ENCODE data around the gene POMC.
"Not testable (repeated sequence)": the region's sequence is repeated elsewhere in the genome, so short reads cannot be mapped to it uniquely, and the experiment has no call there.

The POMC gene

DNA sequence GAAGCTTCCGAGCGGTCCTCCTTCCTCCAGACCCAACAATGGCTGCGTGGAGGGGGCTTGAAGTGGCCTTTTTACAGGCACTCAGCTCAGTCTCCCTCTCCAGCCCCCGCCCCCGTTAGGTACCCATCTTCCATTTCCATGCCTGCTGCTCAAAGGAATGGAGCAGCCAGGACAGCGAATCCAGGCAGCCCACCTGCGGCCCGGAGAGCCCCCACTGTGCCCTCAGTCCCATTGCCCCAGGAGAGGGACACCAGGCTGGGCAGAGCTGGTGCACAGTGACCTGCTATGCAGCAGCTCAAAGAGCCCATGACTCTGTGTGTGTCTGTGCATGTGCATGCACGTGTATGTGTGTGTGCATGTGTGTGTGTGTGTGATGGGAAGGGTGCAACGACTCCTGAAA is 10.6 kb upstream of the POMC start:
- H3K4me3 ChIP-seq (ENCODE audit: low read depth, low read length): no peak overlapping the region
- DNase-seq (ENCODE audit: low read depth): no peak

GRCh38 chr2:25177211-25177611 is 8.8 kb upstream of the POMC start:
- no peak for DNase-seq (ENCODE audit: low read depth)
- H3K4me3 ChIP-seq (ENCODE audit: low read depth, low read length): no peak overlapping the region

GRCh38 chr2:25176541-25177181 is 8.3 kb upstream of the POMC start:
- H3K4me3 ChIP-seq (ENCODE audit: low read depth, low read length): no peak overlapping the region
- DNase-seq (ENCODE audit: low read depth): no peak

GRCh38 chr2:25176138-25176537 is 7.8 kb upstream of the POMC start:
- H3K4me3 ChIP-seq (ENCODE audit: low read depth, low read length): no peak overlapping the region
- DNase-seq (ENCODE audit: low read depth): no peak

- no peak overlapping the region for H3K4me3 ChIP-seq (ENCODE audit: low read depth, low read length)
- no peak for DNase-seq (ENCODE audit: low read depth)
Observed at GRCh38 chr2:25174192-25174861, 5.9 kb upstream of the POMC start.

- no peak overlapping the region for H3K4me3 ChIP-seq (ENCODE audit: low read depth, low read length)
- DNase-seq (ENCODE audit: low read depth): no peak
Observed at GRCh38 chr2:25173719-25174118, 5.3 kb upstream of the POMC start.

- no peak for DNase-seq (ENCODE audit: low read depth)
- no peak overlapping the region for H3K4me3 ChIP-seq (ENCODE audit: low read depth, low read length)
Observed at GRCh38 chr2:25170888-25171287, 2.5 kb upstream of the POMC start.

- no peak overlapping the region for H3K4me3 ChIP-seq (ENCODE audit: low read depth, low read length)
- DNase-seq (ENCODE audit: low read depth): no peak
Observed at GRCh38 chr2:25169073-25169470, 692 bp upstream of the POMC start.

DNA sequence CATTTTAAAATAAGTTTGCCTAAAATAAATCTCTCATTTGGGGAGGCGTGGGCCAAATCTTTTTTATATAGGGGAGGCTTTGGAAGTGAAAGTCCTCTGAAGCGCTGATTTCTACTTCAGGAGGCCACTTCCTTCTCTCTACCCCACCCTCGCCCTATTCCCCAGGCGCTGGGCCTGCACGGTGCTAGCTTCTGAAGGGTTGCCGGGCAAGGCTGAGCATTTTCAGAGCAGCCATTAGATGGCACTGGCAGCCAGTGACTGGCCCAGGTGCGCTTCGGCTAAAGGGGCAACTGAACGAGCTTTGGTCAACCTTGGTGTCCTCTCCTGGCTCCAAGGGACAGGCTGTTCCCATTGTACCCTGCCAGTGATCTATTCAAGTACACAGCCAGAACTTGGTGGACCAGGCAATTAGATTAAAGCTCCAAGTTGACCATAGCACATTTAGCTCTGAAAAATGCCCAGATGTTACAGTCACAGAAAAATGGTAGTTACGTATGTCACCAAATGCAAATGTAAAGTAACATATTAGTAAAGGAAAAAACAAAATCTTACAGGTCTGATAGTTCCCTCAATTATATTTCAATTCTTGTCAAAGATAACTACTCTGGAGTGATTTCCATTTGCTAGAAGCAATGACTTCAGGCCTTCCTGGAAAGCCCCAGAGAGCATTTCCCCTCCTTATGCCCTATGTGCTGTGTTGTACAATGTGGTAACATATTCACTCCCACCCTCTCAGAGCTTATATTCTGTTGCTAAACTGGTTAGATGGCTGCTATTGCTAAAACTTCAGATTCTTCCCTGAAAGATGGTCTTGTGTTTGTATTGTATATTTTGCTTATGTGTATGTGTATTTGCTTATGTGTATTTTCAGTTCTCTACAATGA is 2.1 kb downstream of the POMC start:
- DNase-seq (ENCODE audit: low read depth): no peak
- H3K4me3 ChIP-seq (ENCODE audit: low read depth, low read length): no peak overlapping the region

- DNase-seq (ENCODE audit: low read depth): no peak
- H3K4me3 ChIP-seq (ENCODE audit: low read depth, low read length): no peak overlapping the region
Observed at GRCh38 chr2:25164561-25164960, 3.8 kb downstream of the POMC start.

- not testable (repeated sequence) for H3K4me3 ChIP-seq (ENCODE audit: low read depth, low read length); DNase-seq (ENCODE audit: low read depth)
Observed at GRCh38 chr2:25162061-25162460, 6.3 kb downstream of the POMC start.

DNA sequence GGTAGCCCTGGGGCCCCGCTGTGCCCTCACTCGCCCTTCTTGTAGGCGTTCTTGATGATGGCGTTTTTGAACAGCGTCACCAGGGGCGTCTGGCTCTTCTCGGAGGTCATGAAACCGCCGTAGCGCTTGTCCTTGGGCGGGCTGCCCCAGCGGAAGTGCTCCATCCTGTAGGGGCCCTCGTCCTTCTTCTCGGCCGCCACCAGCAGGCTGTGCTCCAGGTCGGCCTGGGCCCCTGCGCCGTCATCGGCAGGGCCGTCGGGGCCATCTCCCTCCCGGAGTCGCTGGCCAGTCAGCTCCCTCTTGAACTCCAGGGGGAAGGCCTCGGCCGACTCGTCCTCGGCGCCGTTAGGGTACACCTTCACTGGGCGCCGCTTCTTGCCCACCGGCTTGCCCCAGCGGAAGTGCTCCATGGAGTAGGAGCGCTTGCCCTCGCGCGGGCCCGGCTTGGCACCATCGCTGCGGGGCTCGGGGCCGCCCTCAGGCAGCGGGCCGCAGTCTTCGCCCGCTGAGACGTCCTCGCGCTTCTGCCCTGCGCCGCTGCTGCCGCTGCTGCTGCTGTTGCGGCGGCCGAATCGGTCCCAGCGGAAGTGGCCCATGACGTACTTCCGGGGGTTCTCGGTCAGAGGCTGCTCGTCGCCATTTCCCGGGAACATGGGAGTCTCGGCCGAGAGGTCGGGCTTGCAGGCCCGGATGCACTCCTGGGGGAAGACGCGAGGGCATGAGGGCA is 7.2 kb downstream of the POMC start:
- no peak for DNase-seq (ENCODE audit: low read depth)
- peak overlapping the region; percentile 17 for H3K4me3 ChIP-seq (ENCODE audit: low read depth, low read length)

DNA sequence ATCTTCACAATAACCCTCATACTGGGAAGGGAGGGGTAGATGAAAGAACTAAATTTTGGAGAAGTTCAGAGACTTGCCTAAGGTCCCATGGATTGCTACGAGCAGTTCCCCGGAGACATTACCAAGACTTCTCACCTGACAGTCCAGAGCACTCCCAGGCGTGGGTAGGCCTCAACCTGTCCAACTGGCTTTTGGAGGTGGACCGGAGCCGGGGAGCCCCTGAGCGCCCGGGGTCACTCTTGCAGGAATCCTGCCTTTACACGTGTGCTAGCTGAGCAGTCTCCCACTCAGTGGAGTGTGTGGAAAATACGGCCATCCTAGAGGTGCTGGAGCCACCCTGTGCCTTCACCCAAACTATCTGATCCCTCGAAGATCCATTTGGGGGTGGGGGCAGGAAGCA is 8.0 kb downstream of the POMC start:
- no peak overlapping the region for H3K4me3 ChIP-seq (ENCODE audit: low read depth, low read length)
- DNase-seq (ENCODE audit: low read depth): no peak

DNA sequence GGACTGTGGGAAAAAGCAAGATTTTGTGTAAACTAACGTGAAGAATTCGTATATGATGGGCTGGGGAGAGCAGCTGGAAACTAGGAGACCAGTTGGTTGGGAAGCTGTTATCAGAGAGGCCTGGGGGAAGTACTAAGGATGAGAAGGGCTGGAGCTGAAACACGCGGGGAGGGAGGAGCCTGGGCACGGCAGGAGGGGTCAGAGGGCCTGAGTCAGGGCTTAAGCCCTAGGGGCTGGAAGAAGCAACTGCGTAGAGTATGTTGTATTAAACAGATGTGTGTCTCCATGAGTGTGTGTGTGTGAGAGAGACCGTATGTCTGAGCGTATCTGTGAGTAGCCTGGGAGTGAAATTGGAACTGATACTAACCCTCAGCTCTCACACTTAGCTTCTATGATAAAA is 8.4 kb downstream of the POMC start:
- no peak for DNase-seq (ENCODE audit: low read depth)
- H3K4me3 ChIP-seq (ENCODE audit: low read depth, low read length): no peak overlapping the region

- no peak overlapping the region for H3K4me3 ChIP-seq (ENCODE audit: low read depth, low read length)
- no peak for DNase-seq (ENCODE audit: low read depth)
Observed at GRCh38 chr2:25158096-25158852, 10.1 kb downstream of the POMC start.

DNA sequence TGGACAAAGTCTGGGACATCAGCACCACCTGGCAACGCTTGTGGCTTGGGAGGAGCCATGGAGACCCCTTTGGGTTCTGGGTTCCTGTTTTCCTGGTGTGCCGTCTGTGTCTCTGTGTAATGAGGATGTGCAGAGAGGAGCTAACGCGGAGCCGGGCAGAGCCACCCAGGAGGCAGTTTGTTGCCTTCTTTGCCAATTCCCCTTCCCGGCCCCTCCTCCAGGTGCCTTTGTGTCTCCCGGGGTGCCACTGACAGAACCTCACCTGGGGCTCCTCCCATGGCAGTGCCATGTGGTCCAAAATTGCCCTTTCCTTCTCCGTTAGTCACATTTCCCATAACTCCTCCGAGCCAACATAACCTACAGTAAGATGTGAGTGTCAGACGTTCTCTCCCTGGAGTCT is 13.0 kb downstream of the POMC start:
- DNase-seq (ENCODE audit: low read depth): no peak
- H3K4me3 ChIP-seq (ENCODE audit: low read depth, low read length): no peak overlapping the region

DNA sequence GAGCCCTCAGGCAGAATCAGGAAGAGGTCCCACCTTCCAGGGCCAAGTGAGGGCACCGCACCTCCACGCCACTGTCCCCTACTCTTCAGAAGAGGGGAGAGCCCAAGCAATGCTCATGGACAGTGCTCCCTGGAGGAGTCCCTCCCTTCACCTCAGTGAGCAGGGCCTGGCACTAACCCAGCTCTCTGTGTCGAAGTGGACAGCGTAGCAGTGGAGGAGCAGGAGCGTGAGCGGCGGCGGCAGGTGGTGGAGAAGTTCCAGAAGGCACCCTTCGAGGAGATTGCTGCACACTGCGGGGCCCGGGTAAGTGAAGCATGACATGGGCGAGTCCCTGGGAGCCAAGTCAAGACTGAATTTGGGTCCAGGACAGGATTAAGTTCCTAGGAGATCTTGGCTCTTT is 16.7 kb downstream of the POMC start:
- DNase-seq (ENCODE audit: low read depth): no peak
- no peak overlapping the region for H3K4me3 ChIP-seq (ENCODE audit: low read depth, low read length)

GRCh38 chr2:25150993-25151392 is 17.4 kb downstream of the POMC start:
- not testable (repeated sequence) for DNase-seq (ENCODE audit: low read depth); H3K4me3 ChIP-seq (ENCODE audit: low read depth, low read length)

DNA sequence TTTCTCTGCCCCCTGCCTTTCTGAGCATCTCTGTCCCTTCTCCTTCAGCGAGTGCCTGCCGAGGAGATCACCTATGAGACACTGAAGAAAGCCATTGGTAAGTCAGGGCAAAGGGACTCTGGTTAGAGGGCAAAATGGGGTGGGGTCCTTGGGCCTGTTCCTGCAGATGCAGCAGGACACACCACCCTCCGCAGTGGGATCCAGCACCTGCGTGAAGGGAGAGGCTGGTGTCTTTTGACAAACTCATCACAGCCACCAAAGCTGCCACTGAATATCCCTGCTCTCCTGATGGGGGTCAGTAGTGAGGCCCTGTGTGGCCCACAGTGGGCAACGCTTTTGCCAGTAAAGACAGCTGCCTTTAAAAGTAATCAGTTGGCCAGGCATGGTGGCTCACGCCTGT is 18.7 kb downstream of the POMC start:
- no peak for DNase-seq (ENCODE audit: low read depth)
- H3K4me3 ChIP-seq (ENCODE audit: low read depth, low read length): no peak overlapping the region
